22Rv1 (cell line): ENCODE data around the gene CLPSL1.
A peak's percentile ranks its signal among the peaks of the same experiment; 100 is the strongest.

Source experiments
- ZFX ChIP-seq: fragments of 450-650 bp; IDR thresholded peaks from 2 replicates; pipeline ENCODE4 v1.6.1; 2017; ENCODE audit warnings: antibody characterized with exemption, borderline replicate concordance
- TF ChIP-seq, protein P1 (sequence below): fragments of 450-650 bp; IDR thresholded peaks from 2 replicates; pipeline ENCODE4 v1.5.1; 2017; ENCODE audit warnings: mild to moderate bottlenecking

DNA sequence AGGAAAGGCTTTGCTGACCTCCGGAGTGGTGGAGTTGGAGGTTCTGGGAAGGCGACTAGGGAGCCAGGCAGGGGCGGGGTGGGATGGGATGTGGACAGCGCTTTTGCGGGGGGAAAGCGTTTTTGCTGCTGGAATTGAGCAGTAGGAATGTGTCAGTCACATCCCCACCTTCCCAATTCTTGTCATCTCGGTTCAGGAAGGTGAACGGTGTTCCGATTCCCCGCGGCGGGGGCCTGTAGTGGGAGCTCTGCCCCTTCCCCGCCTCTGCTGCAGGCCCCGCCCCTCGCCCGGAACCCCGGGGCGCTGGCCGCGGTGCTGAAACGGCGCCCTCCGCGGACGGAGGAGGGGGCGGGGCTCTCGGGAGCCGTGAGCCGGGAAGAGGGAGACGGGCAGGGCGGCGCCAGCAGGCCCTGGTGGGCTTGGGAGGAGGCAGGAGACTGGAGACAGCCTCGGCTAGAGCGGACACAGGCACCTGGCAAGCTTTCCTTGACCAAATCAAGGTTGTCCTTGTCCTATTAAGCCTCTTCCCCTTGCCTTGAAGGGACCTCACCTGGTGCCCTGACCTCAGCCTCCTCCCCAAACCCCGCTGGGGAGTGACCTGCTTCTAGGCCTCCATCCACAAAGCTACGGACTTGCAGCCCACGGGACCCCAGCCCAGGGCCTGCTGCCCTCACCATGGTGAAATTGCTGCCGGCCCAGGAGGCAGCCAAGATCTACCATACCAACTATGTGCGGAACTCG is 24.3 kb downstream of the CLPSL1 start, which contains the start of gene LHFPL5:
- TF ChIP-seq, protein P1, sequence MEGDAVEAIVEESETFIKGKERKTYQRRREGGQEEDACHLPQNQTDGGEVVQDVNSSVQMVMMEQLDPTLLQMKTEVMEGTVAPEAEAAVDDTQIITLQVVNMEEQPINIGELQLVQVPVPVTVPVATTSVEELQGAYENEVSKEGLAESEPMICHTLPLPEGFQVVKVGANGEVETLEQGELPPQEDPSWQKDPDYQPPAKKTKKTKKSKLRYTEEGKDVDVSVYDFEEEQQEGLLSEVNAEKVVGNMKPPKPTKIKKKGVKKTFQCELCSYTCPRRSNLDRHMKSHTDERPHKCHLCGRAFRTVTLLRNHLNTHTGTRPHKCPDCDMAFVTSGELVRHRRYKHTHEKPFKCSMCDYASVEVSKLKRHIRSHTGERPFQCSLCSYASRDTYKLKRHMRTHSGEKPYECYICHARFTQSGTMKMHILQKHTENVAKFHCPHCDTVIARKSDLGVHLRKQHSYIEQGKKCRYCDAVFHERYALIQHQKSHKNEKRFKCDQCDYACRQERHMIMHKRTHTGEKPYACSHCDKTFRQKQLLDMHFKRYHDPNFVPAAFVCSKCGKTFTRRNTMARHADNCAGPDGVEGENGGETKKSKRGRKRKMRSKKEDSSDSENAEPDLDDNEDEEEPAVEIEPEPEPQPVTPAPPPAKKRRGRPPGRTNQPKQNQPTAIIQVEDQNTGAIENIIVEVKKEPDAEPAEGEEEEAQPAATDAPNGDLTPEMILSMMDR, result peak; percentile 6; the same call in 1 of the 2 replicates
- TF ChIP-seq ZFX, result no peak
